IMR-90 (cell line): ENCODE results near the gene MCRIP2. TPM values are rescaled to one million over a fixed set of nuclear protein-coding genes. Genes with fewer than 3 reads are reported as not detected.

Source experiments
- ATAC-seq: fragments of 200-7000 bp; cut with Tn5 transposase; 2 replicates; pipeline ENCODE4 v1.9.1; 2020; ENCODE audit warnings: low read depth, mild to moderate bottlenecking, moderate library complexity
- BruUV-seq: library from RNA; stranded (reverse); fragments of 400-500 nt; replicated peaks from 2 replicates; lab custom pipeline; 2021; lab: Mats Ljungman, UMichigan
- CTCF ChIA-PET: fragments of 300-600 bp; formaldehyde crosslinking; extraction: SDS; loops from one replicate; lab custom pipeline; 2021; ENCODE audit warnings: antibody characterized with exemption; lab: Yijun Ruan, JAX
- POLR2A ChIA-PET: fragments of 300-600 bp; sonication (Branson Sonifier 250); formaldehyde crosslinking; loops from one replicate; lab custom pipeline; 2022; ENCODE audit warnings: antibody characterized with exemption; ENCODE audit not compliant: unreplicated experiment; lab: Charles Lee
- DNase-seq: peaks from one replicate; pipeline ENCODE4 v3.0.0; 2013
- H2AFZ ChIP-seq: replicated peaks from 2 replicates; pipeline ENCODE3; 2013; ENCODE audit warnings: low read length, mild to moderate bottlenecking; ENCODE audit not compliant: poor library complexity
- H2AK5ac ChIP-seq: 2 replicates; pipeline ENCODE4 v1.6.1; 2013; ENCODE audit warnings: low read depth, low read length, inconsistent platforms
- H2AK9ac ChIP-seq: replicated peaks from 2 replicates; pipeline ENCODE3; 2013; ENCODE audit warnings: mild to moderate bottlenecking, low read depth, low read length, moderate library complexity; ENCODE audit not compliant: poor library complexity
- H2BK120ac ChIP-seq: 2 replicates; pipeline ENCODE4 v1.6.1; 2013; ENCODE audit warnings: low read depth, low read length, inconsistent platforms
- H2BK15ac ChIP-seq: 3 replicates; pipeline ENCODE4 v1.6.1; 2013; ENCODE audit warnings: low read depth, low read length, inconsistent platforms
- H2BK20ac ChIP-seq: 2 replicates; pipeline ENCODE4 v1.6.1; 2013; ENCODE audit warnings: low read depth, mild to moderate bottlenecking, inconsistent platforms, low read length, moderate library complexity
- H2BK5ac ChIP-seq: 2 replicates; pipeline ENCODE4 v1.6.1; 2013; ENCODE audit warnings: mild to moderate bottlenecking, low read depth, low read length, inconsistent platforms; ENCODE audit not compliant: poor library complexity, severe bottlenecking
- H3K14ac ChIP-seq: replicated peaks from 2 replicates; pipeline ENCODE4 v1.6.1; 2013; ENCODE audit warnings: low read depth, low read length, inconsistent platforms
- H3K18ac ChIP-seq: 2 replicates; pipeline ENCODE4 v1.6.1; 2013; ENCODE audit warnings: low read depth, low read length, control low read depth
- H3K23ac ChIP-seq: 2 replicates; pipeline ENCODE4 v1.6.1; 2013; ENCODE audit warnings: low read depth, low read length, inconsistent platforms
- H3K27ac ChIP-seq: 2 replicates; pipeline ENCODE4 v1.5.1; 2013; ENCODE audit warnings: mild to moderate bottlenecking, control low read depth, low read length; ENCODE audit not compliant: insufficient read depth
- H3K27me3 ChIP-seq: 2 replicates; pipeline ENCODE4 v1.6.1; 2013; ENCODE audit warnings: low read length; ENCODE audit not compliant: control insufficient read depth, insufficient read depth
- H3K36me3 ChIP-seq: 2 replicates; pipeline ENCODE4 v1.6.1; 2013; ENCODE audit warnings: low read length, mixed read lengths; ENCODE audit not compliant: control insufficient read depth, insufficient read depth
- H3K4ac ChIP-seq: 2 replicates; pipeline ENCODE4 v1.6.1; 2013; ENCODE audit warnings: low read depth, low read length, inconsistent platforms
- H3K4me1 ChIP-seq: 2 replicates; pipeline ENCODE4 v1.6.1; 2013; ENCODE audit warnings: low read length, mixed read lengths; ENCODE audit not compliant: control insufficient read depth, insufficient read depth
- H3K4me2 ChIP-seq: 2 replicates; pipeline ENCODE4 v1.6.1; 2013; ENCODE audit warnings: low read depth, mild to moderate bottlenecking, control low read depth, low read length, moderate library complexity
- H3K4me3 ChIP-seq: 2 replicates; pipeline ENCODE4 v1.5.1; 2013; ENCODE audit warnings: low read depth, mild to moderate bottlenecking, control low read depth, low read length, moderate library complexity; ENCODE audit not compliant: insufficient read depth
- H3K56ac ChIP-seq: 2 replicates; pipeline ENCODE4 v1.6.1; 2013; ENCODE audit warnings: low read length, inconsistent platforms; ENCODE audit not compliant: insufficient read depth; ENCODE audit errors: extremely low read depth
- H3K79me1 ChIP-seq, 2 experiments: 2 replicates each; pipeline ENCODE4 v1.6.1; 2013; ENCODE audit warnings: low read length in 2 of 2, inconsistent platforms in 1 of 2, low read depth in 1 of 2
- H3K9ac ChIP-seq: 2 replicates; pipeline ENCODE4 v1.6.1; 2013; ENCODE audit warnings: low read depth, low read length, control low read depth
- H3K9me1 ChIP-seq: 2 replicates; pipeline ENCODE4 v1.6.1; 2013; ENCODE audit warnings: low read length, inconsistent platforms; ENCODE audit not compliant: insufficient read depth
- H3K9me3 ChIP-seq: 2 replicates; pipeline ENCODE4 v1.6.1; 2013; ENCODE audit warnings: low read length; ENCODE audit not compliant: control insufficient read depth, insufficient read depth
- H4K20me1 ChIP-seq: 2 replicates; pipeline ENCODE4 v1.6.1; 2013; ENCODE audit warnings: low read length, inconsistent platforms; ENCODE audit not compliant: insufficient read depth
- H4K5ac ChIP-seq: 2 replicates; pipeline ENCODE4 v1.6.1; 2013; ENCODE audit warnings: mild to moderate bottlenecking, low read depth, low read length, control low read depth
- H4K8ac ChIP-seq, 2 experiments: 2 replicates each; pipeline ENCODE4 v1.6.1; 2013; ENCODE audit warnings: low read depth in 2 of 2, low read length in 2 of 2, control low read depth in 1 of 2, inconsistent platforms in 1 of 2
- H4K91ac ChIP-seq: 2 replicates; pipeline ENCODE4 v1.6.1; 2013; ENCODE audit warnings: low read depth, low read length, inconsistent platforms; ENCODE audit not compliant: insufficient read depth
- BHLHE40 ChIP-seq: fragments of 150-350 bp; IDR thresholded peaks from 2 replicates; pipeline ENCODE4 v1.6.1; 2016; ENCODE audit warnings: mild to moderate bottlenecking, low read depth, low read length
- CEBPB ChIP-seq: IDR thresholded peaks from 2 replicates; pipeline ENCODE4 v1.6.1; 2012; ENCODE audit warnings: low read depth, low read length, improper control_type of control experiment
- CHD1 ChIP-seq: IDR thresholded peaks from 2 replicates; pipeline ENCODE4 v1.6.1; 2012; ENCODE audit warnings: low read depth, low read length, improper control_type of control experiment
- CTCF ChIP-seq: conservative IDR thresholded peaks from 2 replicates; pipeline ENCODE4 v1.5.1; 2012; ENCODE audit warnings: mild to moderate bottlenecking, low read depth, low read length, improper control_type of control experiment
- ELK1 ChIP-seq: fragments of 150-350 bp; IDR thresholded peaks from 2 replicates; pipeline ENCODE4 v1.6.1; 2016; ENCODE audit warnings: low read depth, mild to moderate bottlenecking, low read length, moderate library complexity, borderline replicate concordance
- FOS ChIP-seq: fragments of 150-350 bp; IDR thresholded peaks from 2 replicates; pipeline ENCODE4 v1.6.1; 2016; ENCODE audit warnings: low read depth, low read length
- MAFK ChIP-seq: IDR thresholded peaks from 2 replicates; pipeline ENCODE4 v1.6.1; 2012; ENCODE audit warnings: low read depth, low read length, improper control_type of control experiment
- MAZ ChIP-seq: IDR thresholded peaks from 2 replicates; pipeline ENCODE4 v1.6.1; 2012; ENCODE audit warnings: low read depth, mild to moderate bottlenecking, low read length, improper control_type of control experiment, moderate library complexity, borderline replicate concordance
- MXI1 ChIP-seq: IDR thresholded peaks from 2 replicates; pipeline ENCODE4 v1.6.1; 2012; ENCODE audit warnings: low read depth, mild to moderate bottlenecking, low read length, moderate library complexity, borderline replicate concordance
- NFE2L2 ChIP-seq: fragments of 150-350 bp; IDR thresholded peaks from 2 replicates; pipeline ENCODE4 v1.6.1; 2016; ENCODE audit warnings: low read depth, mild to moderate bottlenecking, low read length
- POLR2A ChIP-seq: IDR thresholded peaks from 2 replicates; pipeline ENCODE4 v1.6.1; 2012; ENCODE audit warnings: mild to moderate bottlenecking, low read depth, low read length
- RAD21 ChIP-seq: IDR thresholded peaks from 2 replicates; pipeline ENCODE4 v1.6.1; 2012; ENCODE audit warnings: low read length, improper control_type of control experiment
- RCOR1 ChIP-seq: IDR thresholded peaks from 2 replicates; pipeline ENCODE4 v1.6.1; 2012; ENCODE audit warnings: mild to moderate bottlenecking, low read length, improper control_type of control experiment; ENCODE audit not compliant: insufficient replicate concordance
- RFX5 ChIP-seq: IDR thresholded peaks from 2 replicates; pipeline ENCODE4 v1.8.0; 2012; ENCODE audit warnings: low read depth, mild to moderate bottlenecking, low read length, moderate library complexity
- SMC3 ChIP-seq: fragments of 150-350 bp; IDR thresholded peaks from 2 replicates; pipeline ENCODE4 v1.6.1; 2016; ENCODE audit warnings: low read depth, mild to moderate bottlenecking, antibody characterized with exemption, low read length, moderate library complexity
- USF2 ChIP-seq: fragments of 150-350 bp; IDR thresholded peaks from 2 replicates; pipeline ENCODE4 v1.6.1; 2017; ENCODE audit warnings: mild to moderate bottlenecking, antibody characterized with exemption, low read length, low read depth
- WGBS, 2 experiments: methylation state at CpG; one replicate each; pipeline versions ENCODE4 v1.1.5 to v1.1.7; 2013; ENCODE audit warnings: missing lambda C conversion rate in 2 of 2; ENCODE audit not compliant: insufficient read length in 1 of 2; ENCODE audit errors: extremely low coverage in 2 of 2; 5-methylcytosine and 5-hydroxymethylcytosine counted together
- dilution Hi-C: fragments of 300-500 bp; cut with HindIII; formaldehyde crosslinking; loops from one replicate; pipeline ENCODE4 v1.14.3; 2018; ENCODE audit warnings: low sequenced_read_pairs; ENCODE audit not compliant: unreplicated experiment
- in situ Hi-C: fragments of 300-500 bp; cut with MboI; formaldehyde crosslinking; loops from 3 replicates; pipeline ENCODE4 v1.14.3; 2019; ENCODE audit warnings: low sequenced_read_pairs, inconsistent platforms, mixed read lengths
- intact Hi-C: fragments of 100-400 bp; cut with micrococcal nuclease; formaldehyde crosslinking; loops from 2 replicates; pipeline ENCODE4 v1.10.0; 2022
- polyA plus RNA-seq, 3 experiments: library from polyadenylated mRNA; depleted of rRNA; stranded (reverse); fragments of >200 nt; gene quantifications; 2 replicates each; pipeline ENCODE4 v1.2.3, GENCODE V29; 2012; ENCODE audit warnings: low replicate concordance in 1 of 3
- total RNA-seq: library from RNA; depleted of rRNA; stranded (reverse); fragments of >200 nt; gene quantifications from 2 replicates; pipeline ENCODE4 v1.2.3, GENCODE V29; 2012

Gene MCRIP2
- total and polyA plus RNA-seq, 2 of the 4 experiments (the other 2 are of a cell fraction): 6.3 to 19.6 TPM

- Histone ChIP-seq H3K27ac (no peak overlapping the region), H3K27me3 (no peaks in the 10 kb centered on the region), H3K14ac (no peak overlapping the region), H3K9me1 (0 out of 2 replicates have a peak, but pooled peaks cover 4% of the 10 kb centered on the region), H3K4me2 (no peak overlapping the region), H2BK15ac (no peak overlapping the region), H3K9me3 (no peaks in the 10 kb centered on the region; the same call in 1 of the 2 replicates), H2BK20ac (no peak overlapping the region), H2BK120ac (no peak overlapping the region), H3K79me1 (peaks cover 23 to 75% of the 10 kb centered on the region in 2 experiments), H2AK5ac (no peak overlapping the region), H2AFZ (no peak overlapping the region), H3K4me3 (no peak overlapping the region), H2AK9ac (no peak overlapping the region), H3K9ac (no peak overlapping the region), H3K18ac (no peak overlapping the region), H4K8ac (no peak overlapping the region), H4K20me1 (peaks cover 21% of the 10 kb centered on the region), H3K36me3 (peaks cover 6% of the 10 kb centered on the region; the same call in 1 of the 2 replicates), H3K56ac (no peak overlapping the region), H4K91ac (no peak overlapping the region), H3K4me1 (no peaks in the 10 kb centered on the region), H2BK5ac (no peak overlapping the region), H3K23ac (no peak overlapping the region), H3K4ac (no peak overlapping the region), H4K5ac (no peak overlapping the region)
- ChIA-PET CTCF (interaction anchor here (0.7 to 1.0 kb wide), 3 partner anchors 11 to 175 kb away, joined by 3 read pairs; partner anchors contain the start of genes RAB11FIP3 and RAB40C), POLR2A (interaction anchor here (0.8 kb wide), 1 partner anchor 21 kb away, joined by 3 read pairs; no protein-coding TSS in a partner anchor)
- intact Hi-C loops (no loop called here), dilution Hi-C loops (no loop called here), in situ Hi-C loops (no loop called here)
- ATAC-seq (peak; percentile 60), DNase-seq (no peak)
- BruUV-seq: no TSS peak
- TF ChIP-seq MXI1 (no peak), SMC3 (no peak), MAZ (no peak), RCOR1 (no peak), BHLHE40 (no peak), CEBPB (no peak), RAD21 (no peak), MAFK (no peak), POLR2A (no peak), FOS (no peak), RFX5 (no peak), CHD1 (no peak), NFE2L2 (no peak), CTCF (no peak), USF2 (no peak), ELK1 (no peak)
- 80% methylated on average over 1 of the region's 7 CpGs; no CpG with 5 or more reads in 1 of the 2 experiments for WGBS, 2 experiments
These were observed 40.8 kb upstream of the MCRIP2 start for GRCh38 chr16:600781-601180.
